ENCODE measurements around the gene NFATC3. TPM values are rescaled to one million over a fixed set of nuclear protein-coding genes. Genes with fewer than 3 reads are reported as not detected.

Gene NFATC3
- total and polyA plus RNA-seq, 8 donors: 34.6 to 65.8 (median 39.9) TPM

DNA sequence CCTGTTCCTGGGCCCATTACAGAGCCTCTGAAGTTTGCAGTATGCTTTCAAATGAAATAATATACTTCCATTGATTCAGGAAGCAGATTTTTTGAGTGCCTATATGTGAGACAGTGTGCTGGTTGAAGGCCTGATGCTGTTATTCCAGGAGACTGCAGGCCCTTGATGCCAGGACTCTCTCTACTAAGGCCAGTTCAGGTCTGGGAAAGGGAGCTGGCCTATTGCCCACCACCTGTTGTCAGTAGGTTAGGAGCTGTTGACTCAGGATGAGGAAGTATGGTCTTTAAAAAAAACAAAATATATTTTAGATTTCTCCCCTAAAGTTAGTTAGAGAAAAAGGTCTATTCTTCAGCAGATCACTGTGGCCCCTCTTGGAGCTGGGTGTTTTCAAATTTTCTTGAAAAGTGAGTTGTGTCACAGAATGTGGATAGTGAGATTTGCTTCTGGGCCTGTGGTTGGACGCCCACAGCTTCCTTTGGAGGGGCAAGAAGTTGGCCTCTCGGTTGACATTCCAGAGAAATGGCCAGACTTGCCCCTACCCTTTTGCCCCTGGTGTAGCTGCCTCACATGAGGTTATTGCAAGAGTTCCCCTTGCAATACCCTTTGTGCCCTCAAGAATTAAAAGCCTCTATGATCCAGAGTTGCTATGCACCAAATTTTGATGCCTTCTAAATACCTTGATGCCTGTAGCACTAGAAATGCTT is 142.8 kb downstream of the NFATC3 start:
- intact Hi-C loops (cut with DNase I): loop anchor here in 1 of 2 donors (10.0 kb wide), 1 partner anchor 133 kb away; no protein-coding TSS in a partner anchor
- peak overlapping the region in 1 of 2 donors; percentile 9 for H3K27ac ChIP-seq
- peaks cover 0 to 10% of the 10 kb centered on the region in 2 donors for H3K4me1 ChIP-seq
- H3K4me3 ChIP-seq: no peak overlapping the region
- no peaks in the 10 kb centered on the region for H3K9me3 ChIP-seq
- no peaks in the 10 kb centered on the region for H3K27me3 ChIP-seq
- ATAC-seq: peak; percentile 33
- TF ChIP-seq, protein P1, sequence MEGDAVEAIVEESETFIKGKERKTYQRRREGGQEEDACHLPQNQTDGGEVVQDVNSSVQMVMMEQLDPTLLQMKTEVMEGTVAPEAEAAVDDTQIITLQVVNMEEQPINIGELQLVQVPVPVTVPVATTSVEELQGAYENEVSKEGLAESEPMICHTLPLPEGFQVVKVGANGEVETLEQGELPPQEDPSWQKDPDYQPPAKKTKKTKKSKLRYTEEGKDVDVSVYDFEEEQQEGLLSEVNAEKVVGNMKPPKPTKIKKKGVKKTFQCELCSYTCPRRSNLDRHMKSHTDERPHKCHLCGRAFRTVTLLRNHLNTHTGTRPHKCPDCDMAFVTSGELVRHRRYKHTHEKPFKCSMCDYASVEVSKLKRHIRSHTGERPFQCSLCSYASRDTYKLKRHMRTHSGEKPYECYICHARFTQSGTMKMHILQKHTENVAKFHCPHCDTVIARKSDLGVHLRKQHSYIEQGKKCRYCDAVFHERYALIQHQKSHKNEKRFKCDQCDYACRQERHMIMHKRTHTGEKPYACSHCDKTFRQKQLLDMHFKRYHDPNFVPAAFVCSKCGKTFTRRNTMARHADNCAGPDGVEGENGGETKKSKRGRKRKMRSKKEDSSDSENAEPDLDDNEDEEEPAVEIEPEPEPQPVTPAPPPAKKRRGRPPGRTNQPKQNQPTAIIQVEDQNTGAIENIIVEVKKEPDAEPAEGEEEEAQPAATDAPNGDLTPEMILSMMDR (IDR thresholded peaks at IDR 0.05): no peak
- peak in 1 of 4 donors; percentile 43 for DNase-seq
- H3K36me3 ChIP-seq: peaks cover 0 to 61% of the 10 kb centered on the region in 2 donors

DNA sequence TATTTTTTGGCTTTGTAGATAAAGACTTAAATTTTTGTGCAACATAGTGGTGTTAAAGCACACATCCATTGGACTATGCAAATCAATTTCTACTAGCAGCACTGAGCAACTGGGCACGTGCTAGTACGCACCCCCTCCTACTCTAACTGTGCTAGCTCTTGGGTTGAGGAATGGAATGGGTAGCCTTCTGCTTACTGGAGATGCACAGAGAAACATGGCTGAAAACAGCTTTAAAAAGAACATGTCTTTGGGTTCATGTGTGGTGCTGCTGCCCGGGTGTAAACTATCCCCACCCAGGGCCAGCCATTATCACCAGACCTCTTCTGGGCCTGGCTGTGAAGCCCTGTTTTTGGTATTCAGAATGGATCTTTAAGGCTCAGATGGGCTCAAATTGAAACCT is 143.5 kb downstream of the NFATC3 start:
- intact Hi-C loops (cut with DNase I): loop anchor here in 1 of 2 donors (10.0 kb wide), 1 partner anchor 134 kb away; no protein-coding TSS in a partner anchor
- Histone ChIP-seq H3K27ac (no peak overlapping the region), H3K9me3 (no peaks in the 10 kb centered on the region), H3K27me3 (no peaks in the 10 kb centered on the region), H3K4me3 (no peak overlapping the region), H3K4me1 (peaks cover 0 to 15% of the 10 kb centered on the region in 2 donors), H3K36me3 (peaks cover 0 to 61% of the 10 kb centered on the region in 2 donors)
- TF ChIP-seq, protein P1 (IDR thresholded peaks at IDR 0.05): no peak
- peak in 1 of 4 donors; percentile 10 for DNase-seq
- no peak for ATAC-seq

DNA sequence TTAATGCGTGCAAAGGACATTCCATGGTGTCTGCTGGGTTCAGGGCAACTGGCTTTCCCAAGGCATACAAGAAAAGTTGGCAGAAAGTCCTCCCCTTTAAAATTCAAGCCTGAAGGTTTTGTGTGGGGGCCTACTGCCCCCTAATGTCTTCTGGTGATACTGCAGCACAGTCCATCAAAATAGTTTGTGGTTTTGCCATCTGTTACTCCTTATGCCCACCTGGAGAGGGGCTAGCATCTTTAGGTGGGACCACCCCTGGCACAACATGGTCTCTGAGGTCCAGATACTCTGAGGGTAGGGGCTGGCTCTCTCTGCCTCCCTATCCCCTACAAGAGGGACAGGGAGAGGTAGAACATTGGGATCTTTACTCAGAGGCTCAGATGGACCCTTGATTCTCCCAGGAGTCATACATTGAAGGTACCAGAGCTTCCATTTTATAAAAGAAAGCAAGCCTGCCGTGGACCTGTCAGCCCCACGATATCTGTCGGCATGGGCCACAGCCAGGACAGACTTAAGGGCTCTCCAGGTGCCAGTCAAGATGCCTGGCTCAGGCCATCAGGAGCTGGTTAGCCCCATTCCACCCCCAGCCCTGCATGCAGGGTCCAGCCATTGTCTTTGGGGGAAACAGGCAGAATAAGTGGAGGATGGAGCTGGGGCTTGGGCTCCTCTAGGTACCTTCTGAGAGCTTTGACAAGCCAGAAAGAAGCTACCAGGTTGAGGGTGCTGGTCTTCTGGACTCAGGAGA is 144.4 kb downstream of the NFATC3 start:
- TF ChIP-seq, protein P1 (IDR thresholded peaks at IDR 0.05): peak; percentile 72 to 89
- no peak overlapping the region for H3K4me3 ChIP-seq
- no peak overlapping the region for H3K27ac ChIP-seq
- DNase-seq (peak in 2 of 4 donors; percentile 29 to 66), ATAC-seq (peak; percentile 39)
- peaks cover 0 to 24% of the 10 kb centered on the region in 2 donors for H3K4me1 ChIP-seq
- intact Hi-C loops (cut with DNase I): loop anchor here in 1 of 2 donors (10.0 kb wide), 1 partner anchor 135 kb away; no protein-coding TSS in a partner anchor
- H3K9me3 ChIP-seq: no peaks in the 10 kb centered on the region
- H3K27me3 ChIP-seq: no peaks in the 10 kb centered on the region
- H3K36me3 ChIP-seq: peaks cover 0 to 61% of the 10 kb centered on the region in 2 donors

DNA sequence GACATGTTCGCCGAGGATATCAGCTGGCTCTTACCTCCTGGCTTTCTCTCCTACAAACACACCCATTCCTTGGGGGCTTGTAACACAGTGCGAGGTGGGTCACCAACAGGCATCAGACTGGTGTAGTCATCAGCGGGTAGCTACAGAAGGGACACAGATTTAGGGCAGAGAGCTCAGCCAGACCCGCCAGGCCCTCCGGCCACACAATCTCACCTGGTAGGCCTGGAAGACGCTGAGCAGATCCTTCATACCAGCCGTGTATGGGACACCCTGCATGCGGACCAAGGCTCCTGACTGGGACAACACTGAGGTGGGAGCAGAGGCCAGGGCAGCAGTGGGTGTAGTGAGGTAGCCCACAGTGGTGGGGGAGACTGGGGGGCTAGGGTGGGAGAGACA is 145.0 kb downstream of the NFATC3 start:
- TF ChIP-seq, protein P1 (IDR thresholded peaks at IDR 0.05): no peak
- no peaks in the 10 kb centered on the region for H3K9me3 ChIP-seq
- no peak overlapping the region for H3K27ac ChIP-seq
- intact Hi-C loops (cut with DNase I): no loop called here
- H3K4me3 ChIP-seq: no peak overlapping the region
- ATAC-seq (no peak), DNase-seq (peak in 1 of 4 donors; percentile 30)
- peaks cover 0 to 24% of the 10 kb centered on the region in 2 donors for H3K4me1 ChIP-seq
- peaks cover 0 to 2% of the 10 kb centered on the region in 2 donors for H3K27me3 ChIP-seq
- peaks cover 0 to 58% of the 10 kb centered on the region in 2 donors for H3K36me3 ChIP-seq

DNA sequence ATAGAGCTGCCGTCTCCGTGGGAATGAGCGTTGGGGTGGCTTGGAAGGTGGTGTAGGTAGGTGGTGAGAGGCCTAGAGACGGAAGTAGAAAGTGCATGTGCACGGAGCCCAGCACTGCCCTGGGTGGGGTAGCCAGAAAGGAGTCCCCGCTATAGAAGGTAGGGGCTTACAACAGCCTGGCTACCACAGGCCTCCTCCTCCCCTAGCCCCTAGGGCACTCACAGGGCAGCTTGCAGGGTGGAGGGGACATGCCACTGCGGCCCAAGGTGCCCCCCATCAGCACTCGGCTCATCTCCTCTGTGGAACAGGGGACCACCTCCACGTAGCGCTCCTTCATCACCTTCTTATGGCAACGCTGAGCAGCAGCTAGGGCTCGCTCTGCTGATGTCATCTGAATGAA is 145.8 kb downstream of the NFATC3 start:
- Histone ChIP-seq H3K4me1 (peaks cover 0 to 28% of the 10 kb centered on the region in 2 donors), H3K36me3 (peaks cover 0 to 57% of the 10 kb centered on the region in 2 donors), H3K27me3 (peaks cover 0 to 10% of the 10 kb centered on the region in 2 donors), H3K9me3 (no peaks in the 10 kb centered on the region), H3K27ac (no peak overlapping the region), H3K4me3 (no peak overlapping the region)
- intact Hi-C loops (cut with DNase I): no loop called here
- DNase-seq (peak in 1 of 4 donors; percentile 21), ATAC-seq (no peak)
- TF ChIP-seq, protein P1 (IDR thresholded peaks at IDR 0.05): no peak

Measured in left lung (tissue), 10 donors.